NCI-H69 (cell line): ENCODE results near the gene SYNDIG1.

Source experiments
- DNase-seq: peaks from one replicate; lab custom pipeline; 2025; lab: John Stamatoyannopoulos, UW

SYNDIG1 gene

GRCh38 chr20:24567508-24567907, 98.1 kb downstream of the SYNDIG1 start:
- no peak for DNase-seq

- DNase-seq = peak; percentile 7
Observed at GRCh38 chr20:24568842-24569241, 99.4 kb downstream of the SYNDIG1 start.

- DNase-seq = no peak
Observed at GRCh38 chr20:24571159-24571558, 101.7 kb downstream of the SYNDIG1 start.

- no peak for DNase-seq
Observed at GRCh38 chr20:24572140-24572539, 102.7 kb downstream of the SYNDIG1 start.

GRCh38 chr20:24572862-24573261, 103.4 kb downstream of the SYNDIG1 start:
- DNase-seq = no peak

GRCh38 chr20:24573557-24573956, 104.1 kb downstream of the SYNDIG1 start:
- DNase-seq = no peak

GRCh38 chr20:24574307-24574706, 104.9 kb downstream of the SYNDIG1 start:
- DNase-seq = no peak

- DNase-seq = no peak
Observed at GRCh38 chr20:24574797-24575196, 105.4 kb downstream of the SYNDIG1 start.

GRCh38 chr20:24575811-24576210, 106.4 kb downstream of the SYNDIG1 start:
- DNase-seq = no peak

- no peak for DNase-seq
Observed at GRCh38 chr20:24576447-24576846, 107.0 kb downstream of the SYNDIG1 start.

GRCh38 chr20:24577271-24577909, 108.0 kb downstream of the SYNDIG1 start:
- DNase-seq = no peak

GRCh38 chr20:24578567-24579415, 109.4 kb downstream of the SYNDIG1 start:
- DNase-seq = no peak

GRCh38 chr20:24579475-24579874, 110.0 kb downstream of the SYNDIG1 start:
- DNase-seq = no peak

GRCh38 chr20:24580006-24580405, 110.6 kb downstream of the SYNDIG1 start:
- DNase-seq = no peak

- no peak for DNase-seq
Observed at GRCh38 chr20:24580855-24581254, 111.4 kb downstream of the SYNDIG1 start.

- no peak for DNase-seq
Observed at GRCh38 chr20:24581443-24582170, 112.2 kb downstream of the SYNDIG1 start.

- DNase-seq = peak; percentile 11
Observed at GRCh38 chr20:24582373-24583168, 113.1 kb downstream of the SYNDIG1 start.

- DNase-seq = no peak
Observed at GRCh38 chr20:24583169-24583792, 113.9 kb downstream of the SYNDIG1 start.

GRCh38 chr20:24584078-24584477, 114.6 kb downstream of the SYNDIG1 start:
- no peak for DNase-seq

- no peak for DNase-seq
Observed at GRCh38 chr20:24584538-24585356, 115.3 kb downstream of the SYNDIG1 start.
